ENCODE data around the gene METRN. TPM values are rescaled to one million over a fixed set of nuclear protein-coding genes. Genes with fewer than 3 reads are reported as not detected.

METRN gene
- polyA plus RNA-seq, 2 of the 4 experiments (the other 2 are of a cell fraction): 41.0 to 82.2 TPM

DNA sequence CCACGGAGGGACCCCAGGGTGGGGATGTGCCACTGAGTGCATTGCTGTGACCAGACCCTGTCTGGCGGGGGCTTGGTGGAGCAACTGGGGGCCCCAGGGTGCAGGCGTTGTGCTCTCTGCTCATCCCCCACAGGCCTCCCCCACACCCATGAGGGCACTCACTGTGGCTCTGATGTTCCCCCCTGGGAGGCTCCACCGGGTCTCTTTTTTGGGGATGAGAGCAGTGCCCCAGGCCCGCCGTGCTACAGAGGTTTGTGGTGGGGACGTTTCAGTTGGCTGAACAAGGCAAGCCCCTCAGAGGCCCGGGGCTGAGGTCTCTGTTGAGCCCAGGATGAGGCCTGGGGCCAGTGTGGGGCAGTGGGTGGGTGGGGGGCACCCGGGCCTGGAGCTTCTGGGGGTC, 8.8 kb downstream of the METRN start:
- TF ChIP-seq, protein P1, sequence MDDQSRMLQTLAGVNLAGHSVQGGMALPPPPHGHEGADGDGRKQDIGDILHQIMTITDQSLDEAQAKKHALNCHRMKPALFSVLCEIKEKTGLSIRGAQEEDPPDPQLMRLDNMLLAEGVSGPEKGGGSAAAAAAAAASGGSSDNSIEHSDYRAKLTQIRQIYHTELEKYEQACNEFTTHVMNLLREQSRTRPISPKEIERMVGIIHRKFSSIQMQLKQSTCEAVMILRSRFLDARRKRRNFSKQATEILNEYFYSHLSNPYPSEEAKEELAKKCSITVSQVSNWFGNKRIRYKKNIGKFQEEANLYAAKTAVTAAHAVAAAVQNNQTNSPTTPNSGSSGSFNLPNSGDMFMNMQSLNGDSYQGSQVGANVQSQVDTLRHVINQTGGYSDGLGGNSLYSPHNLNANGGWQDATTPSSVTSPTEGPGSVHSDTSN (IDR thresholded peaks at IDR 0.05): no peak; the same call in 1 of the 2 replicates
- no peak for TF ChIP-seq KDM5A (IDR thresholded peaks at IDR 0.05)
- TF ChIP-seq BHLHE40 (IDR thresholded peaks at IDR 0.05; ENCODE audit: low read depth, low read length): no peak
- TF ChIP-seq, protein P2, sequence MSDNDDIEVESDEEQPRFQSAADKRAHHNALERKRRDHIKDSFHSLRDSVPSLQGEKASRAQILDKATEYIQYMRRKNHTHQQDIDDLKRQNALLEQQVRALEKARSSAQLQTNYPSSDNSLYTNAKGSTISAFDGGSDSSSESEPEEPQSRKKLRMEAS (IDR thresholded peaks at IDR 0.05): no peak
- TF ChIP-seq HDAC2 (IDR thresholded peaks at IDR 0.05): no peak
- no peak for TF ChIP-seq CBX2 (IDR thresholded peaks at IDR 0.05; ENCODE audit: borderline replicate concordance, low read depth)
- TF ChIP-seq, protein P3, sequence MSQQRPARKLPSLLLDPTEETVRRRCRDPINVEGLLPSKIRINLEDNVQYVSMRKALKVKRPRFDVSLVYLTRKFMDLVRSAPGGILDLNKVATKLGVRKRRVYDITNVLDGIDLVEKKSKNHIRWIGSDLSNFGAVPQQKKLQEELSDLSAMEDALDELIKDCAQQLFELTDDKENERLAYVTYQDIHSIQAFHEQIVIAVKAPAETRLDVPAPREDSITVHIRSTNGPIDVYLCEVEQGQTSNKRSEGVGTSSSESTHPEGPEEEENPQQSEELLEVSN (IDR thresholded peaks at IDR 0.05; ENCODE audit: borderline replicate concordance, low read depth): no peak
- no peak for TF ChIP-seq HOXB13 (CRISPR knock-in tag; IDR thresholded peaks at IDR 0.05; ENCODE audit: low read depth)
- TF ChIP-seq ZC3H11A (IDR thresholded peaks at IDR 0.05): no peak
- TF ChIP-seq POLR2A (IDR thresholded peaks at IDR 0.05; ENCODE audit: low read length): no peak
- no peak for TF ChIP-seq JUN (IDR thresholded peaks at IDR 0.05)
- DNase-seq (ENCODE audit: low read depth in 1 of 2, low spot score in 1 of 2) (no peak), FAIRE-seq (no peak), ATAC-seq (no peak)
- Histone ChIP-seq H3K4me2 (no peak overlapping the region), H3K4me1 (peaks cover 32% of the 10 kb centered on the region), H3K27ac (no peak overlapping the region), H3K9me3 (no peaks in the 10 kb centered on the region), H3K4me3 (no peak overlapping the region)
- CTCF ChIA-PET: interaction anchor here (1.1 to 28.0 kb wide), 3 partner anchors 9 to 62 kb away, joined by 3 to 656 read pairs (median 656); partner anchors contain the start of genes ANTKMT, CCDC78, CIAO3 and FBXL16
- POLR2A ChIA-PET: interaction anchor here (0.6 to 4.2 kb wide), 2 partner anchors 8 to 11 kb away, joined by 3 to 23 read pairs; partner anchors contain the start of gene METRN
- 95% methylated on average over 4 of the region's 9 CpGs for WGBS (ENCODE audit: missing lambda C conversion rate)

DNA sequence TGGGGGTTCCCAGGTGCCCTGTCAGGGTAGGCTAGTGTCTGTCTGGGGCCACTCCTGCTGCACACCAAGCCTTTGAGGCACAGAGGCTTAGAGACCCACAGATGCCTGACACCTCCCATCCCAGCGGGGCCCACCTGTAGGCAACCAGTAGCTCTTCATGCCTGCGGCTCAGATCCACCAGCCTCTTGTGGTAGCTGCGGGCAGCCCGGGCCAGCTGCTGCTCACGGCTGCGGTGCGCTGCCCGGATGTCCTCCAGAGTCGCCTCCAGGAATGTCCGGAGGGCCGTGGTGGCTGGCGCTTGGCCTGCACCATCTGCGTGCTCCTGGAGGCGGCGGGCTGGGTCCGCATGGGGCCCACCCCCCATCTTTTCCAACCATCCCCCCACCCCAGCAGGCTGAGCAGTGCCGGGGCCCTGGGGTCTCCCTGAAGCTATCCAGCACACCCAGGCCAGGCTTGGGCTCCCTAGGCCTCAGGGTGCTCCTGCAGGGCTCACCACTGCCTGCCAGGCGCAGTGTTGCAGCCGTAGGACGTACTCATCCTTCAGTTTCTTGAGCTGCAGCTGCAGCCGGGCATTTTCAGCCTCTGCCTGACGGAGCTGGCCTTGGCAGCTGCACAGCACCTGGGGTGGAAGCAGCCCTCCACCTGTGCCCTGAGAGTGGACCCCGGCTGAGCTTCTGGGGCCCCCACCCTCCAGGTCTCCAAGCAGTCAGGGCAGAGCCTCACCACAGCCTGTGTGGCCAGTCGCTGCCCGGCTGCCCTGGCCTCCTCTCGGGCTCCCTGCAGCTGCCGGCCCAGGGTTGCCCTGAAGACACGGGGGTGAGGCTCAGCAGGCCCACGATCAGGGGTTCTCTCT, 9.5 kb downstream of the METRN start:
- H3K4me1 ChIP-seq: peaks cover 29% of the 10 kb centered on the region
- H3K9me3 ChIP-seq: no peaks in the 10 kb centered on the region
- no peak for DNase-seq (ENCODE audit: low read depth in 1 of 2, low spot score in 1 of 2)
- 80% methylated on average over 20 of the region's 29 CpGs for WGBS (ENCODE audit: missing lambda C conversion rate)
- CTCF ChIA-PET: interaction anchor here (0.6 to 28.0 kb wide), 5 partner anchors 8 to 333 kb away, joined by 3 to 656 read pairs (median 17); partner anchors contain the start of genes ANTKMT, CCDC78, CIAO3 and FBXL16
- POLR2A ChIA-PET: interaction anchor here (0.6 to 4.2 kb wide), 2 partner anchors 9 to 12 kb away, joined by 3 to 23 read pairs; partner anchors contain the start of gene METRN
- no peak for FAIRE-seq
- no peak overlapping the region for H3K4me2 ChIP-seq
- TF ChIP-seq, protein P4, sequence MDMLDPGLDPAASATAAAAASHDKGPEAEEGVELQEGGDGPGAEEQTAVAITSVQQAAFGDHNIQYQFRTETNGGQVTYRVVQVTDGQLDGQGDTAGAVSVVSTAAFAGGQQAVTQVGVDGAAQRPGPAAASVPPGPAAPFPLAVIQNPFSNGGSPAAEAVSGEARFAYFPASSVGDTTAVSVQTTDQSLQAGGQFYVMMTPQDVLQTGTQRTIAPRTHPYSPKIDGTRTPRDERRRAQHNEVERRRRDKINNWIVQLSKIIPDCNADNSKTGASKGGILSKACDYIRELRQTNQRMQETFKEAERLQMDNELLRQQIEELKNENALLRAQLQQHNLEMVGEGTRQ (IDR thresholded peaks at IDR 0.05): no peak
- TF ChIP-seq, protein P5, sequence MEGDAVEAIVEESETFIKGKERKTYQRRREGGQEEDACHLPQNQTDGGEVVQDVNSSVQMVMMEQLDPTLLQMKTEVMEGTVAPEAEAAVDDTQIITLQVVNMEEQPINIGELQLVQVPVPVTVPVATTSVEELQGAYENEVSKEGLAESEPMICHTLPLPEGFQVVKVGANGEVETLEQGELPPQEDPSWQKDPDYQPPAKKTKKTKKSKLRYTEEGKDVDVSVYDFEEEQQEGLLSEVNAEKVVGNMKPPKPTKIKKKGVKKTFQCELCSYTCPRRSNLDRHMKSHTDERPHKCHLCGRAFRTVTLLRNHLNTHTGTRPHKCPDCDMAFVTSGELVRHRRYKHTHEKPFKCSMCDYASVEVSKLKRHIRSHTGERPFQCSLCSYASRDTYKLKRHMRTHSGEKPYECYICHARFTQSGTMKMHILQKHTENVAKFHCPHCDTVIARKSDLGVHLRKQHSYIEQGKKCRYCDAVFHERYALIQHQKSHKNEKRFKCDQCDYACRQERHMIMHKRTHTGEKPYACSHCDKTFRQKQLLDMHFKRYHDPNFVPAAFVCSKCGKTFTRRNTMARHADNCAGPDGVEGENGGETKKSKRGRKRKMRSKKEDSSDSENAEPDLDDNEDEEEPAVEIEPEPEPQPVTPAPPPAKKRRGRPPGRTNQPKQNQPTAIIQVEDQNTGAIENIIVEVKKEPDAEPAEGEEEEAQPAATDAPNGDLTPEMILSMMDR (IDR thresholded peaks at IDR 0.05): no peak
- no peak for TF ChIP-seq MAZ (IDR thresholded peaks at IDR 0.05; ENCODE audit: borderline replicate concordance, low read depth, low read length)
- TF ChIP-seq TP53 (CRISPR knock-in tag; IDR thresholded peaks at IDR 0.05): no peak
- TF ChIP-seq, protein P1 (IDR thresholded peaks at IDR 0.05): peak; percentile 52; the same call in 1 of the 2 replicates
- no peak for ATAC-seq
- H3K27ac ChIP-seq: no peak overlapping the region
- no peak overlapping the region for H3K4me3 ChIP-seq
